NCI-H128 (cell line): Measurements from ENCODE around the gene HORMAD1.
"Not testable (repeated sequence)": the region's sequence is repeated elsewhere in the genome, so short reads cannot be mapped to it uniquely, and the experiment has no call there.

Source experiments
- DNase-seq: peaks from one replicate; lab custom pipeline; 2025; ENCODE audit not compliant: unreplicated experiment; lab: John Stamatoyannopoulos, UW

The HORMAD1 gene, protein sequence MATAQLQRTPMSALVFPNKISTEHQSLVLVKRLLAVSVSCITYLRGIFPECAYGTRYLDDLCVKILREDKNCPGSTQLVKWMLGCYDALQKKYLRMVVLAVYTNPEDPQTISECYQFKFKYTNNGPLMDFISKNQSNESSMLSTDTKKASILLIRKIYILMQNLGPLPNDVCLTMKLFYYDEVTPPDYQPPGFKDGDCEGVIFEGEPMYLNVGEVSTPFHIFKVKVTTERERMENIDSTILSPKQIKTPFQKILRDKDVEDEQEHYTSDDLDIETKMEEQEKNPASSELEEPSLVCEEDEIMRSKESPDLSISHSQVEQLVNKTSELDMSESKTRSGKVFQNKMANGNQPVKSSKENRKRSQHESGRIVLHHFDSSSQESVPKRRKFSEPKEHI

DNA sequence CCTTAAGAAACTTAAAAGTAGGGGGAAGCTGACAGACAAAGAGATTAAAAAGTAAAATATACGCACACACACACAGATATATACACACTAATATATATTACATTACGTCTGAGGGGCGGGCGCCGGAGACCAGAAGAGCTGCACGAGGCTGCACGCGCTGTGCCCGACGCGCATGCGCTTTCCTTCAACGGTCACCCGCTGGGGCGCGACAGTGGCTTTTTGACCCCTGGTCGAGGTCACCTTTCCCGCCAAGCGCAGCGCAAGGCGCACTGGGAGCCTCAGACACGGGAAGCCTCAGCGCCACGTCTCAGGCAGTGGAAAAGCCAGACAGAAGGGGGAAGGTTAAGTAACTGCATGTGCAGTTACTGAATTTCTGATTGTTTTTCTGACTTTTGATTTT lies at the start of gene HORMAD1:
Gene HORMAD1 (minus strand): TSS at position 193 of the 400 bp plus-strand sequence. CDS start 1,390 bp downstream, outside the sequence.
- DNase-seq: no peak

DNA sequence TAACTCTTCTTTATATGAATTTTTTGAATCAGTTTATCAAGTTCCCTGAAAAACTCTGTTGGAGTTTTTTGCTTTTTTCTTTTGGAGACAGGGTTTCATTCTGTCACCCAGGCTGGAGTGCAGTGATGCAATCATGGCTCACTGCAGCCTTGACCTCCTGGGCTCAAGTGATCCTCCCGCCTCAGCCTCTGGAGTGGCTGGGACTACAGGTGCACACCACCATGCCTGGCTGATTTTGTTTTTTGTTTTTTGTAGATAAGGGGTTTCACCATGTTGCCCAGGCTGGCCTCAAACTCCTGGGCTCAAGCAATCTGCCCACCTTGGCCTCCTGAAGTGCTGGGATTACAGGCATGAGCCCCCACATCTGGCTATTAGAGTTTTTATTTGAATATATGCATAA lies 47.0 kb upstream of the HORMAD1 start:
- not testable (repeated sequence) for DNase-seq

DNA sequence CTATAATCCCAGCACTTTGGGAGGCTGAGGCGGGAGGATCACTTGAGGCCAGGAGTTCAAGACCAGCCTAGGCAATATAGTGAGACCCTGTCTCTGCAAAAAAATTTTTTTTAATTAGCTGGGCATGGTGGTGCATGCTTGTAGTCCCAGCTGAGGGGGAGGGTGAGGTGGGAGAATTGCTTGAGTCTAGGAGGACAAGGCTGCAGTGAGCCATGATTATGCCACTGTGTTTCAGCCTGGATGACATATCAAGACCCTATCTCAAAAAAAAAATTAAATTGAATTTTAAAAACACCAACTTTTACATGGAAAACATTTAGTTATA lies 45.2 kb upstream of the HORMAD1 start:
- not testable (repeated sequence) for DNase-seq

DNA sequence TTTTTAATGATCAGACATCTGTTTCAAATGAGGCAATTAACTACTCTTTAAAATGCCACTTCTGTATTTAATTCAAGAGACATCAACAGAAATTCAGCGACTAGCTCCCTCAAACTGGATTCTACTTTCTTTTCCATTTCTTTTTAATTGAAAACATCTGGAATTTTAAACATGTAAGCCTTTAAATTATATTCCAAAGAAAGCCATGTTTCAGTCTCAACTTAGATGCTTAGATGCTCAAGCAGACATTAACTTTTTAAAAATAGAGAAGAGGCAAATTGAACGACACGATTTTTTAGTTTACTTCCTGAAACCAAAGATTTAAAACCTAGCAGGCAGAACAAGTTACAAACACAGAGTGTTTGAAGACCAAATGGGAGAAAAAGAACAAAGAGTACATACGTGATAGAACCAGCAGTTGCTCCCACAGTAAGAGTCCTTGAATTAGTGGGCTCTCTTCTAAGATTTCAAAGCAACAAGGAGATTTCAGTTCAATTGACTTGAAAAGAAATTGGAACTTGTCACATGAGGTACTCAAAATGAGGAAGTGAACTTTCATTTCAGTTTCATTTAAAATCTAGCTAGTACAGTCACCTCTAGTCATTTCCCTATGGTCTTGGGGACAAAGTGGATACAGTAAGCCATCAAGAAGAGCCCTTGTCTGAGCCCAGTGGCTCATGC lies 44.7 kb upstream of the HORMAD1 start, which contains the start of gene CTSS:
Gene CTSS (minus strand): TSS at position 483 of the 681 bp plus-strand sequence. CDS start 1,015 bp downstream, outside the sequence.
- DNase-seq: no peak

DNA sequence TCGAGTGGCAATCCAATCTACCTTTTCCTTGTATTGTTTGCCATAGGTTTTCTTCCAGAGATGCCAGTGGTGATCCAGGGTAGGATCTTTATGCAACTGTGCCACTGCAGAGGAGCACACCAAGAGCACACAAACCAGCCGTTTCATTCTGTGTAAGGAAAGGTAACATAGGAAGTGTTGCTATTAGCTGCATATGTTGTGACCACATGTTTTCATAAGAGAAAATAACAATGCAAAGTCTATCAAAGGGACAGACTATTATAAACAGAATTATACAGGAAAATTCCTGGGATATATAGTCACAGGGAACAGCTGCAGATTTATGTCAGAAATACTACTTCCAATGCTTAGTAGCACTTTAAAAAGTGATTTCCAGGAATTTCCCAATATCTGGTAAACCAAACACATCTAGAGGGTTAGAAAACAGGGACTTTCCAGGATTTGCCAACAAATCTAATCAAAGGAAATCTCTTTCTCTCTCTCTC lies 44.0 kb upstream of the HORMAD1 start:
- no peak for DNase-seq

DNA sequence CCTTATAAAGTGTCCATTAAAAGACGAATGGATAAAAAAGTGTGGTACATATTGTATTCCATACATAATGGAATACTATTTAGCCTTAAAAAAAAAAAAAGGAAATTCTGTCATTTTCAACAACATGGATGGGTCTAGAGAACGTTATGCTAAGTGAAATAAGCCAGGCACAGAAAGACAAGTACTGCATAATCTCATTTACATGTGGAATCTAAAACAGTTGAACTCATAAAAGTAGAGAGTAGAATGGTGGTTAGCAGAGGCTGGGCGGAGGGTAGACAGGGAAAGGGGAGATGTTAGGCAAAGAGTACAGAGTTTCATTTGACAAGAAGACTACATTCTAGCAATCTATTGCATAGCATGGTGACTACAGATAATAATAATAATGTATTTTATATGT lies 42.3 kb upstream of the HORMAD1 start:
- DNase-seq: no peak

DNA sequence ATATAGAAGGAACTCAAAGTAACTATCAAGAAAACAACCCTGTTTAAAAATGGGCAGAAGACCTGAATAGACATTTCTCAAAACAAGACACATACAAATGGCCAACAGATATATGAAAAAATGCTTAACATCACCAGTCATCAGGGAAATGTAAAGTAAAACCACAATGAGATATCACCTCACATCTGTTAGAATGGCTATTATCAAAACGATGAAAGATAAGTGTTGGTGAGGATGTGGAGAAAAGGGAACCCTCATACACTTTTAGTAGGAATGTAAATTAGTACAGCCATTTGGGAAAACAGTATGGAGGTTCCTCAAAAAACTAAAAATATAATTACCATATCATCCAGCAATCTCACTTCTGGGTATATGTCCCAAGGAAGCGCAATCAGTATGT lies 41.9 kb upstream of the HORMAD1 start:
- DNase-seq: no peak

DNA sequence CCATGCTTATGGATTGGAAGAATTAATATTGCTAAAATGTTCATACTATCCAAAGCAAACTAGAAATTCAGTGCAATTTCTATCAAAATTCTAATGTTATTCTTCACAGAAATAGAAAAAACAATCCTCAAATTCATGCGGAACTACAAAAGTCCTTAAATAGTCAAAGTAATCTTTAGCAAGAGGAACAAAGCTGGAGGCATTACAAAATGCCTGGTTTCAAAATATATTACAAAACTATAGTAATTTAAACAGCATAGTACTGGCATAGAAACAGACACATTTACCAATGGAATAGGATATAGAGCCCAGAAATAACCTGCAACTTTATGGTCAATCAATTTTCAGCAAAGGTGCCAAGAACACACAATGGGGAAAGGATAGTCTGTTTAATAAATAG lies 41.1 kb upstream of the HORMAD1 start:
- no peak for DNase-seq

DNA sequence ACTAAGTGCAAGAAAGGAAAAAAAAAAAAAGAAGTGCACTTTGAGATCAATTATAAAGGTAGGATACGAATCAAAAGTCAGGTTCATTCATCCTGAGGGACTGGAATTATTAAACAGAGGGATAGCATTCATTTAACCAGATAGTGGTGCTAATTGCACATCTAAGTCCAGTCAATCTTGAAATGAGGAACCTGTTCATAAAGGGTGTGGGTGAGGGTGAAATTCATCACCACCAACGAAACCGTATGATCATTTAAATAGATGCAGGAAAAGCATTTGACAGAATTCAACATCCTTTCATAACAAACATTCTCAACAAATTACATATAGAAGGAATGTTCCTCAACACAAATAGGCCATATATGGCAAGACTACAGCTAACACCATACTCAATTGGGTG lies 39.3 kb upstream of the HORMAD1 start:
- DNase-seq: no peak

DNA sequence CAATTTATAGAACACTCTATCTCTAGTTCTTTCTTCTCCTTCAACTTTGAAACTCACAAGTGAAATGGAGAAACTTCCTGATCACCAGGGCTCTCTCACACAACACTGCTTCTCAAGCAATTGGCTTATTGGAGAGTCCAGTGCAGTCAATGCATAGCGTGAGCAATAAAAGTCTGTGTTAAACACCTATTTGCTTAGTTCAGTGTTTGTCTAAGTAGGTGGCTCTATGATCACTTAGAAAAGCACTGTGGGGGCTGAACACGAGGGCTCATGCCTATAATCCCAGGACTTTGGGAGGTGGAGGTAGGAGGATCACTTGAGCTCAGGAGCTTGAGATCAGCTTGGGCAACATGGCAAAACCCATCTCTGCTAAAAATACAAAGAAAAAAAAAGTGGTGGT lies 32.7 kb upstream of the HORMAD1 start:
- no peak for DNase-seq

DNA sequence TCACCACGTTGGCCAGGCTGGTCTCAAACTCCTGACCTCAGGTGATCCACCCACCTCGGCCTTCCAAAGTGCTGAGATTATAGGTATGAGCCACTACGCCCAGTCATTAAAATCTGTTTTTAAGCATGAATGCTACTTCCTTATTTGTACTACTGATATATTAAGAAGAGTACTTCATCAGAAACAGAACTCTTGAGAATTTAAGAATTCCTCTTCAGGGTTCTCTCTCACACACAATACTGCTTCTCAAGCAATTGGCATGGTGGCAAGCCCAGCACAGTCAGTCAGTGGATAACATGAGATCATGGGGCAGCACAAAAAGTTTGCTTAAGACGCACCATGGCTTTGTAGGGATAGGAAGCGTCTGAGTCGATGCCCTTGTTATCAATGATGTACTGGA lies 30.7 kb upstream of the HORMAD1 start:
- no peak for DNase-seq

DNA sequence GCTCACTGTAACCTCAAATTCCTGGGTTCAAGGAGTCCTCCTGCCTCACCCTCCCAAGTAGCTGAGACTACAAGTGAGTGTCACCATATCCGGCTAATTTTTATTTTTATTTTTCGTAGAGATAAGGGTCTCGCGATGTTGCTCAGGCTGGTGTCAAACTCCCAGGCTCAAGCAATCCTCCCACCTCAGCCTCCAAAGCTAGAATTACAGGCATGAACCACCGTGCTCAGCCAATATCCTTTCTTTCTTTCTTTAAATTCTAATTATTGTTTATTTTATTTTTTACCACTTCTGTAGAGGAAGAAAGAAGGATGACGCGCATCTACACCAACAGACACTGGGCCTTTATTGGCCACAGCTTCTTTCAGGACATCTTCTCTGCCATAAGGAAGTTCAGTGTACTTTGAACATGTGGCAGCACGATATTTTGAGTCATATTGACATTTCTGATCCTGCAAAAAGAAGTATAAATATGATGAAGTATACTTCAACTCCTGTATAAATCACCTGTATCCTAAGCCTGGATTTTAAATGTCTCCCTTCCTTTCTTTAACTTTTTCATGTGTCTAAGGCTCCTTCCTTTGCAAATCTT lies 29.1 kb upstream of the HORMAD1 start:
- DNase-seq: no peak

DNA sequence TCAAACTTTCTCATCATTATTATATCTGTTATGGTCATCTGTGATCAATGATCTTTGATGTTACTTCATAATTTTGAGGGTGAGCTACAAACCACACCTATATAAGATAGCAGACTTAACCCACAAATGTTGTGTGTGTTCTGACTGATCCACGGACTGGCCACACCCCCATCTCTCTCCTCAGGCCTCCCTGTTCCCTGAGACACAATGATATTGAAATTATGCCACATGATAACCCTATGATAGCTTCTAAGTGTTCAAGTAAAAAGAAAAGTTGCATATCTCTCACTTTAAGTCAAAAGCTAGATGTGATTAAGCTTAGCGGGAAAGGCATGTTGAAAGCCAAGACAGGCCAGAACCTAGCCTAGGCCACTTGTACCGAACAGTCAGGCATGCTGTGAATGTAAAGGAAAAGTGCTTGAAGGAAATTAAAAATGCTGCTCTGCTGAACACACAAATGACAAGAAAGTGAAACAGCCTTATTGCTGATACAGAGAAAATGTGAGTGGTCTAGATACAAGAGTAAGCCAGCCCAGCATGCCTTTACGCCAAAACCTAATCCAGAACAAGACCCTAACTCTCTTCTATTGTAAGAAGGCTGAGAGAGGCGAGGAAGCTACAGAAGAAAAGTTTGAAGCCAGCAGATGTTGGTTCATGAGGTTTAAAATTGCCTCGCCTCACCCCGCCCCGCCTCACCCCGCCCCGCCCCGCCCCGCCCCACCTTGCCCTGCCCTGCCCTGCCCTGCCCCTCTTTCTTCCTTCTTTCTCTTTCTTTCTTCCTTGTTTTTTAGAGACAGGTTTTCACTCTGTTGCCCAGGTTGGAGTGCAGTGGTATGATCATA lies 28.4 kb upstream of the HORMAD1 start:
- no peak for DNase-seq

DNA sequence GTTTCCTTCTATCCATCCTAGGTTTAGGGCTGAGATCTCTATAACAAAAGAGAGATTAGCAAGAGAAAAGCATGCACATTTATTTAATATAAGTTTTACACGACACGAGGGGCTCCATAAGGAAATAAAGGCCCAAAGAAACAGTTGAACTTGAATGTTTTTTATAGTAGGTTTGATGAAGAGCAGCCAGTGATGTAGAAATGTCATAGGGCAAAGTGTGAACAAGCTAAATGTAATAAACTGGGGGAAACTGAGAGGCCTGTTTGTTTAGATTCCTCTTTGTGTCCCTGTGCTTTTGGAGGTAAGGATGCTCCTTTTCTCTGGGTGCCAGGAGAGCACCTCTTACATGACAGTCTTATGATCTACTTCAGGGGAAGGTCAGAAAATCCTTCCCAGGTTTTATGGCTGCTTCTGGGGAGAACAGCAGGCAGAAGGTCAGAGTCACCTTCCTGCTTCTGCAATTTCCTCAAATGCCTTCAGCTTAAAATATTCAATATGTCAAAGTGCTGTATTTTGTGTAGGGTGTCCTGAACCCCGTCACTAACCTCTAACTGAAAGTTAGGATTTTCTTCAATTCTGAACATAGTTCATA lies 9.5 kb upstream of the HORMAD1 start:
- DNase-seq: no peak

DNA sequence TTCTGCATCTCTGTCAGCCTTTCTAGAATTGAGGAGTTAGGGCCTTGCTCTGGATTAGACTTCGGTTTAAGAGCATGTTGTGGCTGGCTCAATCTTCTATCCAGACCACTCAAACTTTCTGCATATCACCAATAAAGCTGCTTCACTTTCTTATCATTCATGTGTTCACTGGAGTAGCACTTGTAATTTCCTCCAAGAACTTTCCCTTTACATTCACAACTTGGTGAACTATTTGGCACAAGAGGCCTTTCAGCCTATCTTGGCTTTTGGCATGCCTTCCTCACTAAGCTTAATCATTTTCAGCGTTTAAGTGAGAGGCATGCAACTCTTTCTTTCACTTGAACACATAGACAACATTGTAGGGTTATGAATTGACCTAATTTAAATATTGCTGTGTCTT lies 3.6 kb upstream of the HORMAD1 start:
- no peak for DNase-seq

DNA sequence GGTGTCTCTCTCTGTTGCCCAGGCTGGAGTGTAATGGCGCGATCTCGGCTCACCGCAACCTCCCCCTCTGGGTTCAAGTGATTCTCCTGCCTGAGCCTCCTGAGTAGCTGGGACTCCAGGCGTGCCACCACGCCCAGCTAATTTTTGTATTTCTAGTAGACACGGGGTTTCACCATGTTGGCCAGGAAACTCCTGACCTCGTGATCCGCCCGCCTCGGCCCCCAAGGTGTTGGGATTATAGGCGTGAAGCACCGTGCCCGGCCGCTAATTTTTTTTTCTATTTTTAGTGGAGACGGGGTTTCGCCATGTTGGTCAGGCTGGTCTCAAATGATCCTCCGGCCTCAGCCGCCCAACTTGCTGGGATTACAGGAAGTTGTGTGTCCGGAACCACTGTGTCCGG lies 597 bp downstream of the HORMAD1 start:
- no peak for DNase-seq

DNA sequence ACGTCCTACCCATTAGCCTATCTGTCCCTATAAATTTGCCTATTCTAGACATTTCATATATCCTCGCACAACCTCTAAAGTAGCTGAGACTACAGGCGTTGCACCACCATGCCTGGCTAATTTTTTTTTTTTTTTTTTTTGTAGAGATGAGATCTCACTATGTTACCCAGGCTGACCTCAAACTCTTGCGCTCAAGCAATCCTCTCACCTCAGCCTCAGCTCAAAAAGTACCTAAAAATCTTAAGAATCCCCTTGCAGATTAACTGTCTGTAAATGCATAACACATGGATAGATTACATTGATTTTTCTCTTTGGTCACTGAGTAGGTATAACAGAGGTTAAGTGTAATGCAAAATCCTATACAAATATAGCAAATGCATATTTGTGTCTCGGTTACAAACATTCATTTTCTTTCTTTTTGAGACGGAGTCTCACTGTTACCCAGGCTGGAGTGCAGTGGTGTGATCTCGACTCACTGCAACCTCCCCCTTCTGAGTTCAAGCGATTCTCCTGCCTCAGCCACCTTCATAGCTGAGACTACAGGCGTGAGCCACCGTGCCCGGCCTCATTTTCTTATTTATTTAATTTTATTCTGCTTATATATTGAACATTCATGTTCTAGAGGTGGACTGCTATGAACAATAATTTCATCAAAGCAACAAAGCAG lies 2.3 kb downstream of the HORMAD1 start:
- no peak for DNase-seq

DNA sequence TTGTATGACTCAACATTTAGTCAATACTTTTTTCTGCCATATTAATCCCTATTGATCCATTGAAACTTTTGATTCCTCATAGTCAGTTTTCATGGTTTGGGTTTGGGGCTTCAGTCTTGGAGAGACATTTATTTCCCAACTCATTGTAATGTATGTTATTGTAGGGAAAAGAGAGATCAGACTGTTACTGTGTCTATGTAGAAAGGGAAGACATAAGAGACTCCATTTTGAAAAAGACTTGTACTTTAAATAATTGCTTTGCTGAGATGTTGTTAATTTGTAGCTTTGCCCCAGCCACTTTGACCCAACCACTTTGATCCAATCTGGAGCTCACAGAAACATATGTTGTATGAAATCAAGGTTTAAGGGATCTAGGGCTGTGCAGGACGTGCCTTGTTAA lies 11.7 kb downstream of the HORMAD1 start:
- DNase-seq: not testable (repeated sequence)

DNA sequence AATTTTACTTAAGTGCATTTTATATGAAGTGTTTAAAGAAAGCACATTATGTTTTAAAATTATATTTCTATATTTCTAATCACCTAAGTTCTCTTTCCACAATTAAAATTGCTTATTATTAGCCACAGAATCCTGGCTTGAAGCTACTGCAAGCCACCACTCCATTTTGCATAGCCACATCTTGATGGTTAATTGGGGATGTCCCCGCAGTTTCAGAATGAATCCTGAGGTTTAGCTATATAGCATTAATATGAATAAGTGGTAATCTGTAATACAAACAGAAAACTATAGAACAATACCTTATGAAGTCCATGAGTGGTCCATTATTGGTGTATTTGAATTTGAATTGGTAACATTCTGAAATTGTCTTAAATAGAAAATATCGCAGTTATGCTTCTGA lies 12.1 kb downstream of the HORMAD1 start:
- no peak for DNase-seq

DNA sequence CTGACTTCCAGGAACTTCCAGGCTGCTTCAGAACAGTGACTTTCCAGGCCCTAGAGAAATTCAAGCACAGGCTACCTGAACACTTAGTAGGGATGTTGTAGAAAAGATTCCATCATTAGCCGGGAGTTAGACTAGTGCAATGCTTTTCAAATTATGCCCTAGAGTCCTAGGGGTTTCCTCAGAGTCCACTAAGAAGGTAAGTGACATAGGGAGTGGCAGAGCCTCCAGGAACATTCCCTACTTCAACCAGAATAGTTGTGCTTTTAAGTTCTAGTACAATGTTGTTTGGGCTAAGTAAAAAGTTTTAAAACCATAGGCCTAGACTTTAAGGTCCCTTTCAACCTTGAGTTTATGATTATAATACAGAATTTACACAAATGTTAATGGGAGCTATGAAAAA lies 14.6 kb downstream of the HORMAD1 start:
- no peak for DNase-seq
